GM12878 (cell line): ENCODE results near the gene DPM2.

Experiments
- BCL11A ChIP-seq: IDR thresholded peaks from 2 replicates; pipeline ENCODE4 v1.6.1; 2011; ENCODE audit warnings: low read depth, low read length
- CTCF ChIP-seq, 3 experiments: IDR thresholded peaks in 2 of 3; conservative IDR thresholded peaks in 1 of 3; 2 replicates each; pipeline ENCODE4 v1.5.1; 2011; ENCODE audit warnings: low read depth in 3 of 3, low read length in 3 of 3, mild to moderate bottlenecking in 3 of 3, control low read depth in 2 of 3, moderate library complexity in 2 of 3, inconsistent platforms in 1 of 3, mixed read lengths in 1 of 3; ENCODE audit not compliant: control insufficient read depth in 2 of 3, insufficient read depth in 1 of 3; ENCODE audit errors: extremely low read depth in 1 of 3
- ETV6 ChIP-seq, 2 experiments: fragments of 450-650 bp in 1 of 2; IDR thresholded peaks in 1 of 2; conservative IDR thresholded peaks in 1 of 2; 2 replicates each; pipeline ENCODE4 v1.6.1; 2014; ENCODE audit warnings: antibody characterized with exemption in 1 of 2, borderline replicate concordance in 1 of 2, low read depth in 1 of 2, mild to moderate bottlenecking in 1 of 2, moderate library complexity in 1 of 2
- EZH2 ChIP-seq: IDR thresholded peaks from 2 replicates; pipeline ENCODE4 v1.6.1; 2012; ENCODE audit warnings: low read depth, mild to moderate bottlenecking, control low read depth, inconsistent platforms, low read length, borderline replicate concordance; ENCODE audit not compliant: control insufficient read depth
- KDM1A ChIP-seq: fragments of 200-600 bp; sonication (generic); IDR thresholded peaks from 2 replicates; pipeline ENCODE4 v1.6.1; 2016; ENCODE audit warnings: borderline replicate concordance
- POLR2A ChIP-seq: IDR thresholded peaks from 2 replicates; pipeline ENCODE4 v1.6.1; 2011; ENCODE audit warnings: low read depth, mild to moderate bottlenecking, low read length
- RAD21 ChIP-seq: IDR thresholded peaks from 2 replicates; pipeline ENCODE4 v1.6.1; 2011; ENCODE audit warnings: mild to moderate bottlenecking, low read depth, low read length, moderate library complexity; ENCODE audit not compliant: insufficient read depth
- RCOR1 ChIP-seq: conservative IDR thresholded peaks from 2 replicates; pipeline ENCODE4 v1.6.1; 2012; ENCODE audit warnings: low read depth, low read length, improper control_type of control experiment
- SIX5 ChIP-seq: IDR thresholded peaks from 2 replicates; pipeline ENCODE4 v1.6.1; 2011; ENCODE audit warnings: mild to moderate bottlenecking, low read depth, low read length, moderate library complexity; ENCODE audit not compliant: severe bottlenecking
- SMC3 ChIP-seq: IDR thresholded peaks from 2 replicates; pipeline ENCODE4 v1.6.1; 2011; ENCODE audit warnings: low read length, improper control_type of control experiment, borderline replicate concordance
- TAF1 ChIP-seq: IDR thresholded peaks from 2 replicates; pipeline ENCODE4 v1.6.1; 2011; ENCODE audit warnings: mild to moderate bottlenecking, low read depth, low read length, borderline replicate concordance
- ZZZ3 ChIP-seq: IDR thresholded peaks from 2 replicates; pipeline ENCODE4 v1.6.1; 2011; ENCODE audit warnings: low read depth; ENCODE audit not compliant: control insufficient read depth, insufficient read length
- TF ChIP-seq, protein P1 (sequence below): IDR thresholded peaks from 2 replicates; pipeline ENCODE4 v1.6.1; 2012; ENCODE audit warnings: low read depth, low read length, improper control_type of control experiment
- TF ChIP-seq, protein P2 (sequence below): fragments of 450-650 bp; formaldehyde crosslinking; IDR thresholded peaks from 2 replicates; pipeline ENCODE4 v1.5.0; 2022; ENCODE audit warnings: mild to moderate bottlenecking, missing genetic modification characterization

DNA sequence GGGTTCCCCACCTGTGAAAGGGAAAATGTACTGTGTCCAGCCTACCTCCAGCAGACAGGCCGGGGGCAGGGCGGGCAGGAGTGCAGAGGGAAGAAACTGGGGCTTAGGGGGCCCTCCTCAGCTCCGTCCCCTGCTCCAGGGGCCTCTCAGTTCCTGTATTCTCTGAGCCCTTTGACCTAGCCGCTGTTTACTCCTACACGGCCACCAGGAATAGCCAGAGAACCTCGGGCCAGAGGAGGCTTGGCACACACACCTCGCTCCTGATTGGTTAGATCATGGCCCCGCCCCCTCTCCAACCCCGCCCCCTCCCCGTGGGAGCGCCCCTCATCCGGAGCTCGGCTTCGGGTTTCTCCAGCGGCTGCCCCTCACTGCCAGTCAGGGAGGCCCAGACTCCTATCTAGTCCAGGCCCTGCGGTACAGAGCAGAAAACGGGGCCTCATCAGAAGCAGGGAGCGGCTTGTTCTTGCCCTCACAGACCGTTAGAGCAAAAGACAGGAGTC lies 40.4 kb downstream of the DPM2 start:
- TF ChIP-seq CTCF (IDR thresholded peaks at IDR 0.05 in 2 of 3, conservative IDR thresholded peaks at IDR 0.05 in 1 of 3; ENCODE audit: control insufficient read depth in 2 of 3, extremely low read depth in 1 of 3, insufficient read depth in 1 of 3, low read depth in 3 of 3, low read length in 3 of 3): no peak
- no peak for TF ChIP-seq RAD21
- TF ChIP-seq RCOR1: no peak
- TF ChIP-seq SIX5: no peak
- no peak for TF ChIP-seq SMC3
- TF ChIP-seq POLR2A: no peak; the same call in 1 of the 2 replicates
- no peak for TF ChIP-seq BCL11A
- TF ChIP-seq, protein P1, sequence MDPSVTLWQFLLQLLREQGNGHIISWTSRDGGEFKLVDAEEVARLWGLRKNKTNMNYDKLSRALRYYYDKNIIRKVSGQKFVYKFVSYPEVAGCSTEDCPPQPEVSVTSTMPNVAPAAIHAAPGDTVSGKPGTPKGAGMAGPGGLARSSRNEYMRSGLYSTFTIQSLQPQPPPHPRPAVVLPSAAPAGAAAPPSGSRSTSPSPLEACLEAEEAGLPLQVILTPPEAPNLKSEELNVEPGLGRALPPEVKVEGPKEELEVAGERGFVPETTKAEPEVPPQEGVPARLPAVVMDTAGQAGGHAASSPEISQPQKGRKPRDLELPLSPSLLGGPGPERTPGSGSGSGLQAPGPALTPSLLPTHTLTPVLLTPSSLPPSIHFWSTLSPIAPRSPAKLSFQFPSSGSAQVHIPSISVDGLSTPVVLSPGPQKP: no peak
- no peak for TF ChIP-seq KDM1A
- TF ChIP-seq, protein P2, sequence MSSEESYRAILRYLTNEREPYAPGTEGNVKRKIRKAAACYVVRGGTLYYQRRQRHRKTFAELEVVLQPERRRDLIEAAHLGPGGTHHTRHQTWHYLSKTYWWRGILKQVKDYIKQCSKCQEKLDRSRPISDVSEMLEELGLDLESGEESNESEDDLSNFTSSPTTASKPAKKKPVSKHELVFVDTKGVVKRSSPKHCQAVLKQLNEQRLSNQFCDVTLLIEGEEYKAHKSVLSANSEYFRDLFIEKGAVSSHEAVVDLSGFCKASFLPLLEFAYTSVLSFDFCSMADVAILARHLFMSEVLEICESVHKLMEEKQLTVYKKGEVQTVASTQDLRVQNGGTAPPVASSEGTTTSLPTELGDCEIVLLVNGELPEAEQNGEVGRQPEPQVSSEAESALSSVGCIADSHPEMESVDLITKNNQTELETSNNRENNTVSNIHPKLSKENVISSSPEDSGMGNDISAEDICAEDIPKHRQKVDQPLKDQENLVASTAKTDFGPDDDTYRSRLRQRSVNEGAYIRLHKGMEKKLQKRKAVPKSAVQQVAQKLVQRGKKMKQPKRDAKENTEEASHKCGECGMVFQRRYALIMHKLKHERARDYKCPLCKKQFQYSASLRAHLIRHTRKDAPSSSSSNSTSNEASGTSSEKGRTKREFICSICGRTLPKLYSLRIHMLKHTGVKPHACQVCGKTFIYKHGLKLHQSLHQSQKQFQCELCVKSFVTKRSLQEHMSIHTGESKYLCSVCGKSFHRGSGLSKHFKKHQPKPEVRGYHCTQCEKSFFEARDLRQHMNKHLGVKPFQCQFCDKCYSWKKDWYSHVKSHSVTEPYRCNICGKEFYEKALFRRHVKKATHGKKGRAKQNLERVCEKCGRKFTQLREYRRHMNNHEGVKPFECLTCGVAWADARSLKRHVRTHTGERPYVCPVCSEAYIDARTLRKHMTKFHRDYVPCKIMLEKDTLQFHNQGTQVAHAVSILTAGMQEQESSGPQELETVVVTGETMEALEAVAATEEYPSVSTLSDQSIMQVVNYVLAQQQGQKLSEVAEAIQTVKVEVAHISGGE (CRISPR knock-in tag): no peak
- TF ChIP-seq ZZZ3: no peak
- TF ChIP-seq EZH2: no peak
- TF ChIP-seq ETV6 (conservative IDR thresholded peaks at IDR 0.05 in 1 of 2, IDR thresholded peaks at IDR 0.05 in 1 of 2; ENCODE audit: borderline replicate concordance in 1 of 2, low read depth in 1 of 2): no peak
- TF ChIP-seq TAF1: no peak
